AG04449 (cell line): Measurements from ENCODE around the gene SP2.
A peak's percentile ranks its signal among the peaks of the same experiment; 100 is the strongest.

Source experiments
- CTCF ChIA-PET: fragments of 350-600 bp; formaldehyde crosslinking; extraction: SDS; loops from one replicate; lab custom pipeline; 2021; ENCODE audit warnings: antibody characterized with exemption; lab: Yijun Ruan, JAX
- POLR2A ChIA-PET: fragments of 400-600, 350-600 bp; formaldehyde crosslinking; extraction: SDS; loops from one replicate; lab custom pipeline; 2020; ENCODE audit warnings: antibody characterized with exemption, inconsistent platforms; lab: Yijun Ruan, JAX
- DNase-seq: peaks from one replicate; pipeline ENCODE4 v3.0.0-alpha.2; 2010; ENCODE audit warnings: low read depth, low spot score
- H3K4me3 ChIP-seq: 2 replicates; pipeline ENCODE4 v1.5.1; 2011; ENCODE audit warnings: low read depth, mild to moderate bottlenecking, control low read depth, low read length
- CTCF ChIP-seq: IDR thresholded peaks from one replicate; pipeline ENCODE4 v1.5.1; 2011; ENCODE audit warnings: mild to moderate bottlenecking, moderate library complexity, low read length, control low read depth, inconsistent platforms; ENCODE audit not compliant: insufficient read depth; ENCODE audit errors: missing control alignments

Gene SP2

DNA sequence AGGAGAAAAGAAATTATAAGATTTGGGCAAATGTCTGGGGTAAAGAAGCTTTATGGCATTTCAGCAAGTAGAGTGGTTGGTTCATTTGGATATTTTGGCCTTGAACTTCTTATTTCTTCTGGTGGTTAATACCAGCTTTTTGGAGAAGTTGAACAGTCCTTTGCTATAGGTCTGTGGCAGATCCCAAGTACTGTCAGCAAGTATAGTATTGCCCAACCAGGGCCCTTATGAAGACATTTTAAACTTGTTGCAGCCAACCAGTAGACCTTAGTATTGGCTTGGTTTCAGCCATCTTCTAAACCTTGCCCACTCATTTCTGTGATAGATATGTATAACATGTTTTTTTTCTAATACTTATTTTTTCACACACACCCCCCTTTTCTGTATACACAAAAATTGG lies 2.2 kb downstream of the SP2 start:
- H3K4me3 ChIP-seq: no peak overlapping the region
- POLR2A ChIA-PET: no interaction called here
- CTCF ChIA-PET: interaction anchor here (0.7 to 1.7 kb wide), 5 partner anchors 8 to 119 kb away, joined by 3 to 8 read pairs (median 4); partner anchors contain the start of gene SCRN2
- no peak for TF ChIP-seq CTCF
- no peak for DNase-seq

DNA sequence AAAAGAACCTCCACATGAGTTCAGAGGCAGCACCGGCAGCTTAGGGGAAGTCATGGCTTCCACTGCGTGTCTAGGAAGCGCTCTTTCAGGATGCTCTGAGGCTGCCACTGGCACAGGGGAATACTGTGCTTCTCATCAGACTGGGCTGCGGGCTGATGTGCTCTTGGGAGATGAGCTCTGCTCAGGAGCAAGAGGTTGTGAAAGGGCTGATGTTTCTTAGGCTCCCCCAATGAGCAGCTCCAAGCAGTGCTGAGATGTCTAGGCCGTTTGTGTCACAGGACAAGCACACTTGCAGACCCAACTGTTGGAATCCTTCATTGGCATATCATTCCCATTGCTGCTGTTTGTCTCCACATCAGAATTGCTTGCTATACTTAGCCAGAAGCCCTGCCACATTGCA lies 3.6 kb downstream of the SP2 start:
- ChIA-PET POLR2A (no interaction called here), CTCF (interaction anchor here (0.8 to 1.5 kb wide), 4 partner anchors 10 to 69 kb away, joined by 3 to 4 read pairs (median 3); no protein-coding TSS in a partner anchor)
- no peak for DNase-seq
- TF ChIP-seq CTCF: no peak
- H3K4me3 ChIP-seq: no peak overlapping the region

DNA sequence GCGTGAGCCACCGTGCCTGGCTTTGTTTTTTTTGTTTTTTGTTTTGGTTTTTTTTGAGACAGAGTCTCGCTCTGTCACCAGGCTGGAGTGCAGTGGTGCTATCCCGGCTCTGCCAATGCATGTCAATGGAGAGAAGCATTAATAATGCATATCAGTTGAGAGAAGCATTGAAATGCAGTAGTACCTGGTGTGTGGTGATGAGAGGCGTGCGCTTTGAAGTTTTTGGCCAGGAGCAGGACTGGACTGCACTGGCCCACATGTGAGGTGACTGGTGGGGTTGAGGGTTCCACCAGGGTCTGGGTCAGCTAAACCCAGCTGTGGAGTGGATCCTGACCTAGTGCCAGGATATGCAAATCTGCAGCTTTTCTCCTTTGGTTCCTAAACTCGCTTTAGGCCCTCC lies 5.4 kb downstream of the SP2 start:
- no peak for TF ChIP-seq CTCF
- CTCF ChIA-PET: interaction anchor here (1.4 to 2.3 kb wide), 3 partner anchors 12 to 45 kb away, joined by 5 to 8 read pairs (median 5); no protein-coding TSS in a partner anchor
- no peak for DNase-seq
- POLR2A ChIA-PET: no interaction called here
- H3K4me3 ChIP-seq: no peak overlapping the region

- no peak for TF ChIP-seq CTCF
- H3K4me3 ChIP-seq: no peak overlapping the region
- POLR2A ChIA-PET: no interaction called here
- DNase-seq: no peak
- CTCF ChIA-PET: interaction anchor here (1.0 to 2.3 kb wide), 6 partner anchors 13 to 76 kb away, joined by 4 to 8 read pairs (median 5); no protein-coding TSS in a partner anchor
These were observed 6.2 kb downstream of the SP2 start for GRCh38 chr17:47902039-47902744.

GRCh38 chr17:47905221-47905733 lies 9.2 kb downstream of the SP2 start:
- no peak for TF ChIP-seq CTCF
- ChIA-PET POLR2A (interaction anchor here (0.9 to 1.5 kb wide), 5 partner anchors 9 to 74 kb away, joined by 3 to 6 read pairs (median 4); partner anchors contain the start of genes CDK5RAP3, LRRC46, MRPL10 and SP2), CTCF (interaction anchor here (0.8 to 4.2 kb wide), 8 partner anchors 15 to 120 kb away, joined by 3 to 49 read pairs (median 10); partner anchors contain the start of genes CDK5RAP3 and SCRN2)
- H3K4me3 ChIP-seq: no peak overlapping the region
- DNase-seq: peak; percentile 54

- CTCF ChIA-PET: interaction anchor here (2.2 to 4.2 kb wide), 3 partner anchors 16 to 66 kb away, joined by 10 to 49 read pairs (median 12); partner anchors contain the start of gene SCRN2
- no peak for DNase-seq
- TF ChIP-seq CTCF: no peak
- POLR2A ChIA-PET: no interaction called here
- H3K4me3 ChIP-seq: no peak overlapping the region
These were observed 10.4 kb downstream of the SP2 start for GRCh38 chr17:47906443-47906842.
